Measurements from ENCODE around the gene EPPIN. TPM values are rescaled to one million over a fixed set of nuclear protein-coding genes. Genes with fewer than 3 reads are reported as not detected.

EPPIN gene
- total RNA-seq, 2 experiments from 2014 or later, result not detected

GRCh38 chr20:45545351-45545750 is 1.9 kb downstream of the EPPIN start:
- Mint-ChIP-seq H3K9me3 (no peaks in the 10 kb centered on the region), H3K36me3 (ENCODE audit: low read depth) (no peaks in the 10 kb centered on the region), H3K4me3 (no peak overlapping the region), H3K4me1 (ENCODE audit: low read depth) (no peaks in the 10 kb centered on the region), H3K27ac (no peak overlapping the region), H3K27me3 (peaks cover 34% of the 10 kb centered on the region)
- ATAC-seq (no peak), DNase-seq (no peak)
- ChIA-PET CTCF (interaction anchor here (2.1 kb wide), 1 partner anchor 225 kb away, joined by 13 read pairs; no protein-coding TSS in a partner anchor), POLR2A (no interaction called here)
- intact Hi-C loops (cut with micrococcal nuclease), result no loop called here
- no peak for TF ChIP-seq CTCF (IDR thresholded peaks at IDR 0.05)

GRCh38 chr20:45539382-45539781 is 7.8 kb downstream of the EPPIN start, which contains the start of gene WFDC6:
WFDC6 (minus strand) TSS chr20:45539482; CDS start chr20:45539407, 75 bp downstream.
- no peak within 1 kb of the TSS for H3K4me3 Mint-ChIP-seq
- ChIA-PET CTCF (no interaction called here), POLR2A (no interaction called here)
- no peaks in the 10 kb centered on the region for H3K36me3 Mint-ChIP-seq (ENCODE audit: low read depth)
- no peak for TF ChIP-seq CTCF (IDR thresholded peaks at IDR 0.05)
- peaks cover 31% of the 10 kb centered on the region for H3K27me3 Mint-ChIP-seq
- no peaks in the 10 kb centered on the region for H3K9me3 Mint-ChIP-seq
- intact Hi-C loops (cut with micrococcal nuclease), result no loop called here
- ATAC-seq (no peak), DNase-seq (no peak)
- no peaks in the 10 kb centered on the region for H3K4me1 Mint-ChIP-seq (ENCODE audit: low read depth)
- H3K27ac Mint-ChIP-seq, result no peak within 1 kb of the TSS

DNA sequence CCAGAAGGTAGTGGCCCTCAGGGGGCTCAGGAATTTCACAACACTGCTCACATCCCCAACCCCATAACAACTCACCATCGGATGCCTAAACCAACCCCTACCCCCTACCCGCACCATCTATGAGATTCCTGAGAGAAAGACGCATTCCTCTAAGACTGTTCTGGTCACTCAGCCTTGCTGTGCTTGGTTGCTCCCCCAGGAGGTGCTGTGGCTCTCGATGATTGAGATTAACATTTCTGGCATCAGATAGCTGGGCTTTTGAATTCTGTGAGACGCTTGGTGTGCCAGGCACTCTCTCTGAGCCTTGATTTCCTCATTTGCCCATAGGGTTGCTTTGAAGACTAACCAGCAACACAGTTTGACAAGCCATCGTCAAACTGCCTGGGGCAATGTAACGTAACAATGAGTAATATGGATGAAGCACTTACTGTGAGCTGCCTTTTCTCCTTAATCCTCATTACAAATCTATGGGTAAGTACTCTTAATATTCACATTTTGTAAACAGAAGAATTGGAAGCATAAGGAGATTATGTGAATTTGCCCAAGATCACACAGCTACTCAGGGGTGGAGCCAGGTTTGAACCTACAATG is 8.9 kb downstream of the EPPIN start:
- POLR2A ChIA-PET, result interaction anchor here (1.0 kb wide), 1 partner anchor 13 kb away, joined by 4 read pairs; no protein-coding TSS in a partner anchor
- no peak for TF ChIP-seq CTCF (IDR thresholded peaks at IDR 0.05)
- no peaks in the 10 kb centered on the region for H3K9me3 Mint-ChIP-seq
- DNase-seq (no peak), ATAC-seq (no peak)
- peaks cover 28% of the 10 kb centered on the region for H3K27me3 Mint-ChIP-seq
- intact Hi-C loops (cut with micrococcal nuclease), result no loop called here
- no peaks in the 10 kb centered on the region for H3K4me1 Mint-ChIP-seq (ENCODE audit: low read depth)
- no peaks in the 10 kb centered on the region for H3K36me3 Mint-ChIP-seq (ENCODE audit: low read depth)
- H3K4me3 Mint-ChIP-seq, result no peak overlapping the region
- CTCF ChIA-PET, result no interaction called here
- no peak overlapping the region for H3K27ac Mint-ChIP-seq

GRCh38 chr20:45527294-45527693 is 19.9 kb downstream of the EPPIN start:
- ATAC-seq, result no peak
- no peak for TF ChIP-seq CTCF (IDR thresholded peaks at IDR 0.05)
- ChIA-PET POLR2A (no interaction called here), CTCF (no interaction called here)
- H3K27ac Mint-ChIP-seq, result no peak overlapping the region
- intact Hi-C loops (cut with micrococcal nuclease), result no loop called here
- H3K27me3 Mint-ChIP-seq, result peaks cover 37% of the 10 kb centered on the region
- DNase-seq, result no peak
- H3K4me3 Mint-ChIP-seq, result no peak overlapping the region
- H3K9me3 Mint-ChIP-seq, result no peaks in the 10 kb centered on the region
- H3K4me1 Mint-ChIP-seq (ENCODE audit: low read depth), result no peaks in the 10 kb centered on the region
- H3K36me3 Mint-ChIP-seq (ENCODE audit: low read depth), result no peaks in the 10 kb centered on the region

DNA sequence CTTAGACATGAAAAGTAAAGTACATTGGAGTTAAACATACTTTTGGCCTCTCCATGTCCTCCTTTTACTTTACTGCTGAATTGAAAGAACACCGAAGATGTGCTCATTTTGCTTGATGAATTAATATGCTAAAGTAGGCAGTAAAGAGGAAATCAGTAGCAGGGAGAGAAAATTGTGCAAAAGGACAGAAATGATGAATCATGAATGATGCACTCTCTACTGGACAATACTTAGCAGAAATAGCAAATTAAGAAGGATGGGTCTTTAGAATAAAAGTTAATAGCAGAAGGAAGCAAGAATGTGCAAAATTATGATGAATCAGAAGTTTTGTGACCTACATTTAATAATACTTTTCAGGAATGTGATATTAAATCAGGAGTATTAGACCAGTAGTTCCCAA is 23.4 kb downstream of the EPPIN start:
- CTCF ChIA-PET, result interaction anchor here (1.4 to 2.6 kb wide), 2 partner anchors 44 to 247 kb away, joined by 3 to 5 read pairs; no protein-coding TSS in a partner anchor
- intact Hi-C loops (cut with micrococcal nuclease), result no loop called here
- Mint-ChIP-seq H3K27me3 (peaks cover 34% of the 10 kb centered on the region), H3K36me3 (ENCODE audit: low read depth) (no peaks in the 10 kb centered on the region), H3K27ac (no peak overlapping the region), H3K4me3 (no peak overlapping the region), H3K9me3 (no peaks in the 10 kb centered on the region), H3K4me1 (ENCODE audit: low read depth) (no peaks in the 10 kb centered on the region)
- no peak for TF ChIP-seq CTCF (IDR thresholded peaks at IDR 0.05)
- POLR2A ChIA-PET, result no interaction called here
- DNase-seq (no peak), ATAC-seq (no peak)

Measured in activated CD8-positive, alpha-beta T cell treated with anti-CD3 and anti-CD28 coated beads for 36 hours (primary cell).